H1 (cell line): ENCODE data around the gene PTPN1. TPM values are rescaled to one million over a fixed set of nuclear protein-coding genes. Genes with fewer than 3 reads are reported as not detected.

Source experiments
- CTCF ChIA-PET: fragments of 300-600 bp; sonication (Branson Sonifier 250); formaldehyde crosslinking; loops from one replicate; lab custom pipeline; 2021; ENCODE audit not compliant: partially characterized antibody; lab: Charles Lee
- POLR2A ChIA-PET: fragments of 300-600 bp; sonication (Branson Sonifier 250); formaldehyde crosslinking; loops from one replicate; lab custom pipeline; 2021; ENCODE audit warnings: inconsistent platforms; ENCODE audit not compliant: partially characterized antibody; lab: Charles Lee
- DNase-seq, 2 experiments: peaks; one replicate each; pipeline versions ENCODE4 v3.0.0 to v3.0.0-alpha.2; 2010 to 2022; ENCODE audit warnings: low spot score in 2 of 2, low read depth in 1 of 2, mixed read lengths in 1 of 2
- FAIRE-seq: peaks from 2 replicates; lab custom pipeline; 2011; peaks lifted over from hg19 to GRCh38; lab: Jason Lieb, UNC
- H2AFZ ChIP-seq: 2 replicates; pipeline ENCODE4 v1.8.1; 2012; ENCODE audit warnings: low read length, inconsistent platforms
- H2AK5ac ChIP-seq: 2 replicates; pipeline ENCODE4 v1.6.1; 2013; ENCODE audit warnings: low read depth, low read length
- H2BK120ac ChIP-seq: replicated peaks from 2 replicates; pipeline ENCODE3; 2013; ENCODE audit warnings: low read depth, low read length, inconsistent platforms
- H2BK12ac ChIP-seq: 2 replicates; pipeline ENCODE4 v1.6.1; 2013; ENCODE audit warnings: low read depth, low read length
- H2BK15ac ChIP-seq: 2 replicates; pipeline ENCODE4 v1.6.1; 2013; ENCODE audit warnings: low read length
- H2BK20ac ChIP-seq: 2 replicates; pipeline ENCODE4 v1.6.1; 2013; ENCODE audit warnings: low read length
- H2BK5ac ChIP-seq: 2 replicates; pipeline ENCODE4 v1.6.1; 2013; ENCODE audit warnings: low read depth, low read length
- H3K14ac ChIP-seq: 2 replicates; pipeline ENCODE4 v1.6.1; 2013; ENCODE audit warnings: inconsistent platforms; ENCODE audit not compliant: insufficient read length
- H3K18ac ChIP-seq: 2 replicates; pipeline ENCODE4 v1.6.1; 2013; ENCODE audit warnings: low read length; ENCODE audit errors: extremely low read depth
- H3K23ac ChIP-seq: 2 replicates; pipeline ENCODE4 v1.6.1; 2013; ENCODE audit warnings: inconsistent platforms; ENCODE audit not compliant: insufficient read length
- H3K23me2 ChIP-seq: 2 replicates; pipeline ENCODE4 v1.6.1; 2013; ENCODE audit warnings: low read depth, low read length
- H3K27ac ChIP-seq: 2 replicates; pipeline ENCODE4 v1.6.1; 2011; ENCODE audit warnings: low read depth, low read length, inconsistent platforms
- H3K27me3 ChIP-seq, 4 experiments: replicated peaks in 1 of 4; 1 replicate in 1 of 4; 2 replicates in 3 of 4; pipeline versions ENCODE4 v1.6.1 to v1.8.1; 2011 to 2013; ENCODE audit warnings: low read length in 3 of 4, mild to moderate bottlenecking in 3 of 4, inconsistent platforms in 2 of 4, mixed read lengths in 2 of 4, moderate library complexity in 1 of 4; ENCODE audit not compliant: control insufficient read depth in 3 of 4, insufficient read depth in 3 of 4; ENCODE audit errors: extremely low read depth in 1 of 4
- H3K36me3 ChIP-seq, 4 experiments: 2 replicates each; pipeline versions ENCODE4 v1.6.1 to v1.8.1; 2011 to 2013; ENCODE audit warnings: mild to moderate bottlenecking in 4 of 4, low read length in 3 of 4, moderate library complexity in 2 of 4, control low read depth in 1 of 4, inconsistent platforms in 1 of 4; ENCODE audit not compliant: insufficient read depth in 4 of 4, control insufficient read depth in 2 of 4
- H3K4ac ChIP-seq: replicated peaks from 2 replicates; pipeline ENCODE3; 2013; ENCODE audit warnings: low read length, low read depth, mixed read lengths, inconsistent platforms; ENCODE audit not compliant: insufficient read length
- H3K4me1 ChIP-seq, 4 experiments: replicated peaks in 1 of 4; 1 replicate in 1 of 4; 2 replicates in 3 of 4; pipeline versions ENCODE4 v1.6.1 to v1.8.1; 2011 to 2013; ENCODE audit warnings: low read length in 3 of 4, inconsistent platforms in 2 of 4, mixed read lengths in 1 of 4; ENCODE audit not compliant: insufficient read depth in 4 of 4, control insufficient read depth in 3 of 4
- H3K4me2 ChIP-seq, 2 experiments: 2 replicates each; pipeline versions ENCODE4 v1.6.1 to v1.8.1; 2011 to 2013; ENCODE audit warnings: low read depth in 2 of 2, low read length in 2 of 2, control low read depth in 1 of 2, inconsistent platforms in 1 of 2, mild to moderate bottlenecking in 1 of 2; ENCODE audit not compliant: insufficient read depth in 1 of 2
- H3K4me3 ChIP-seq, 4 experiments: fragments of 200-600, 300-600 bp in 1 of 4; sonication (generic), shearing (Covaris generic), sonication (Bioruptor Twin) in 1 of 4; 2 replicates each; pipeline versions ENCODE4 v1.5.1 to v1.8.1; 2011 to 2016; ENCODE audit warnings: low read length in 4 of 4, low read depth in 3 of 4, control low read depth in 2 of 4, inconsistent platforms in 2 of 4, mild to moderate bottlenecking in 2 of 4, mixed read lengths in 1 of 4, moderate library complexity in 1 of 4; ENCODE audit not compliant: insufficient read depth in 2 of 4; ENCODE audit errors: extremely low read depth in 1 of 4
- H3K56ac ChIP-seq: replicated peaks from 2 replicates; pipeline ENCODE3; 2013; ENCODE audit warnings: low read depth, mild to moderate bottlenecking, mixed read lengths, low read length, inconsistent platforms; ENCODE audit not compliant: insufficient read length
- H3K79me1 ChIP-seq: 2 replicates; pipeline ENCODE4 v1.6.1; 2013; ENCODE audit warnings: low read depth, low read length, control low read depth
- H3K79me2 ChIP-seq, 2 experiments: 2 replicates each; pipeline versions ENCODE4 v1.6.1 to v1.8.1; 2012 to 2013; ENCODE audit warnings: low read length in 2 of 2, mild to moderate bottlenecking in 2 of 2, inconsistent platforms in 1 of 2; ENCODE audit not compliant: insufficient read depth in 2 of 2, control insufficient read depth in 1 of 2
- H3K9ac ChIP-seq, 4 experiments: replicated peaks in 1 of 4; 1 replicate in 1 of 4; 2 replicates in 3 of 4; pipeline versions ENCODE4 v1.6.1 to v1.8.1; 2011 to 2013; ENCODE audit warnings: low read depth in 3 of 4, low read length in 3 of 4, control low read depth in 2 of 4, mild to moderate bottlenecking in 2 of 4, moderate library complexity in 2 of 4, inconsistent platforms in 1 of 4; ENCODE audit errors: extremely low read depth in 1 of 4
- H3K9me3 ChIP-seq, 2 experiments: 2 replicates each; pipeline versions ENCODE4 v1.6.1 to v1.8.1; 2012 to 2013; ENCODE audit warnings: mild to moderate bottlenecking in 2 of 2, moderate library complexity in 2 of 2, control low read depth in 1 of 2, inconsistent platforms in 1 of 2, low read depth in 1 of 2, low read length in 1 of 2, mixed read lengths in 1 of 2; ENCODE audit not compliant: insufficient read depth in 2 of 2
- H4K20me1 ChIP-seq, 2 experiments: replicated peaks in 1 of 2; 2 replicates each; pipeline versions ENCODE3 to v1.8.1; 2011 to 2013; ENCODE audit warnings: inconsistent platforms in 2 of 2, low read length in 2 of 2, mild to moderate bottlenecking in 1 of 2; ENCODE audit not compliant: insufficient read depth in 2 of 2, control insufficient read depth in 1 of 2
- H4K5ac ChIP-seq: 2 replicates; pipeline ENCODE4 v1.6.1; 2013; ENCODE audit warnings: low read length, low read depth, mixed read lengths, inconsistent platforms; ENCODE audit not compliant: insufficient read length
- H4K8ac ChIP-seq: 2 replicates; pipeline ENCODE4 v1.8.0; 2013; ENCODE audit warnings: mild to moderate bottlenecking, moderate library complexity, low read length, inconsistent platforms; ENCODE audit not compliant: insufficient read depth; ENCODE audit errors: extremely low read depth
- H4K91ac ChIP-seq: replicated peaks from 2 replicates; pipeline ENCODE3; 2013; ENCODE audit warnings: low read length, mixed read lengths, inconsistent platforms; ENCODE audit not compliant: insufficient read length
- BCL11A ChIP-seq, 2 experiments: IDR thresholded peaks; one replicate each; pipeline ENCODE4 v1.6.1; 2011; ENCODE audit warnings: low read depth in 2 of 2, low read length in 2 of 2, mild to moderate bottlenecking in 2 of 2
- JUN ChIP-seq: IDR thresholded peaks from 2 replicates; pipeline ENCODE4 v1.6.1; 2011; ENCODE audit warnings: low read depth, mild to moderate bottlenecking, improper control_type of control experiment, low read length
- WGBS, 2 experiments: shearing (Covaris generic) in 1 of 2; methylation state at CpG; one replicate each; pipeline versions ENCODE4 v1.1.6 to v1.1.7; 2013 to 2015; ENCODE audit warnings: low lambda C conversion rate in 2 of 2, mixed read lengths in 2 of 2, inconsistent platforms in 1 of 2, low coverage in 1 of 2, missing lambda C conversion rate in 1 of 2; ENCODE audit not compliant: insufficient replicate concordance in 2 of 2, insufficient coverage in 1 of 2, insufficient read length in 1 of 2; ENCODE audit errors: extremely low coverage in 1 of 2, missing lambda C conversion rate in 1 of 2; 5-methylcytosine and 5-hydroxymethylcytosine counted together
- polyA plus RNA-seq, 7 experiments: library from polyadenylated mRNA; depleted of rRNA in 3 of 7; stranded (reverse) in 5 of 7; unstranded in 2 of 7; fragments of >200 nt in 5 of 7; fragments of 200-250 nt in 2 of 7; gene quantifications; 1 replicate in 5 of 7; 2 replicates in 1 of 7; 4 replicates in 1 of 7; pipeline versions ENCODE4 v1.2.1 to v1.2.3, GENCODE V29; 2011 to 2013; ENCODE audit warnings: missing spikeins in 2 of 7, mixed read lengths in 2 of 7
- total RNA-seq: library from RNA; stranded (reverse); fragmentation: NEBNext Ultra II Directional; extraction: Animal tissue kit (Norgen Biotek cat#: 25700); gene quantifications from 2 replicates; pipeline ENCODE4 v1.2.1, GENCODE V29; 2021

The PTPN1 gene
- total and polyA plus RNA-seq, 2 of the 8 experiments (the other 6 are each of a cell fraction or from before 2014, with no cell fraction given), result 18.6 to 32.1 TPM

- no peak for DNase-seq
- H3K23ac ChIP-seq, result no peak overlapping the region
- no peaks in the 10 kb centered on the region for H3K4me1 ChIP-seq
- no peak overlapping the region for H3K27ac ChIP-seq
- H3K18ac ChIP-seq, result no peak overlapping the region
- no peaks in the 10 kb centered on the region for H3K79me1 ChIP-seq
- H3K4me2 ChIP-seq, result no peak overlapping the region
- no peak overlapping the region for H2BK120ac ChIP-seq
- no peak overlapping the region for H2BK5ac ChIP-seq
- no peak overlapping the region for H3K9ac ChIP-seq
- POLR2A ChIA-PET, result no interaction called here
- no peak overlapping the region for H3K56ac ChIP-seq
- no peaks in the 10 kb centered on the region for H3K79me2 ChIP-seq
- H3K36me3 ChIP-seq, result no peaks in the 10 kb centered on the region
- H4K5ac ChIP-seq, result no peak overlapping the region
- no peak overlapping the region for H2BK20ac ChIP-seq
- H4K91ac ChIP-seq, result no peak overlapping the region
- no peaks in the 10 kb centered on the region for H3K9me3 ChIP-seq
- H3K4ac ChIP-seq, result no peak overlapping the region
- H3K23me2 ChIP-seq, result no peaks in the 10 kb centered on the region
- H4K8ac ChIP-seq, result no peak overlapping the region
- H3K27me3 ChIP-seq, result no peaks in the 10 kb centered on the region; a peak in 2 of 7 replicates
- no peak overlapping the region for H2BK15ac ChIP-seq
- no peak overlapping the region for H3K14ac ChIP-seq
- no peak for FAIRE-seq
- H4K20me1 ChIP-seq, result no peaks in the 10 kb centered on the region
- H2BK12ac ChIP-seq, result no peak overlapping the region
- CTCF ChIA-PET, result interaction anchor here (0.8 kb wide), 1 partner anchor 77 kb away, joined by 4 read pairs; no protein-coding TSS in a partner anchor
- H3K4me3 ChIP-seq, result no peak overlapping the region
- H2AFZ ChIP-seq, result no peak overlapping the region
- WGBS, 2 experiments, result 91% methylated on average over 5 of the region's 5 CpGs; no CpG with 5 or more reads in 1 of the 2 experiments
- H2AK5ac ChIP-seq, result no peak overlapping the region
- TF ChIP-seq JUN (no peak), BCL11A (IDR thresholded peaks at IDR 0.05; ENCODE audit: low read depth in 2 of 2, low read length in 2 of 2) (no peak)
These were observed 12.0 kb upstream of the PTPN1 start for GRCh38 chr20:50498071-50498776.
